SK-N-SH (cell line): ENCODE measurements around the gene THADA. TPM values are rescaled to one million over a fixed set of nuclear protein-coding genes. Genes with fewer than 3 reads are reported as not detected.

Experiments
- EZH2phosphoT487 ChIP-seq: fragments of 200-600 bp; sonication (generic); IDR thresholded peaks from 2 replicates; pipeline ENCODE4 v1.6.1; 2017; ENCODE audit warnings: low read depth, mixed run types, mild to moderate bottlenecking, antibody characterized with exemption, moderate library complexity, borderline replicate concordance
- FOSL2 ChIP-seq: IDR thresholded peaks from 2 replicates; pipeline ENCODE4 v1.4.0; 2012; ENCODE audit warnings: low read depth, mild to moderate bottlenecking, moderate library complexity, borderline replicate concordance
- FOXJ3 ChIP-seq: sonication (generic); formaldehyde crosslinking; IDR thresholded peaks from 2 replicates; pipeline ENCODE4 v1.5.1; 2020; ENCODE audit warnings: mild to moderate bottlenecking, missing genetic modification reagents
- FOXM1 ChIP-seq: IDR thresholded peaks from 2 replicates; pipeline ENCODE4 v1.4.0; 2012; ENCODE audit warnings: low read depth, mild to moderate bottlenecking
- MEF2A ChIP-seq: IDR thresholded peaks from 2 replicates; pipeline ENCODE4 v1.4.0; 2012; ENCODE audit warnings: low read depth, borderline replicate concordance
- NFIC ChIP-seq: IDR thresholded peaks from 2 replicates; pipeline ENCODE4 v1.4.0; 2012; ENCODE audit warnings: borderline replicate concordance
- NRF1 ChIP-seq: IDR thresholded peaks from 2 replicates; pipeline ENCODE4 v1.6.1; 2012; ENCODE audit warnings: low read depth, mild to moderate bottlenecking, low read length
- POLR2AphosphoS5 ChIP-seq: IDR thresholded peaks from 2 replicates; pipeline ENCODE4 v1.6.1; 2012; ENCODE audit warnings: low read depth, low read length
- RAD21 ChIP-seq: IDR thresholded peaks from 2 replicates; pipeline ENCODE4 v1.6.1; 2012; ENCODE audit warnings: mild to moderate bottlenecking, low read length
- RCOR1 ChIP-seq: fragments of 150-350 bp; IDR thresholded peaks from 2 replicates; pipeline ENCODE4 v1.6.1; 2017; ENCODE audit warnings: antibody characterized with exemption, low read length
- TAF1 ChIP-seq: IDR thresholded peaks from 2 replicates; pipeline ENCODE4 v1.6.1; 2012; ENCODE audit warnings: low read depth, mild to moderate bottlenecking, low read length, moderate library complexity, borderline replicate concordance
- TCF12 ChIP-seq: IDR thresholded peaks from 2 replicates; pipeline ENCODE4 v1.4.0; 2012
- YY1 ChIP-seq: IDR thresholded peaks from 2 replicates; pipeline ENCODE4 v1.4.0; 2012; ENCODE audit warnings: low read depth, mild to moderate bottlenecking
- polyA plus RNA-seq, 3 experiments: library from polyadenylated mRNA; depleted of rRNA; stranded (reverse); fragments of >200 nt; gene quantifications; 2 replicates each; pipeline ENCODE4 v1.2.3, GENCODE V29; 2012
- TF ChIP-seq, protein P1 (sequence below): fragments of 150-350 bp; IDR thresholded peaks from 2 replicates; pipeline ENCODE4 v1.6.1; 2016; ENCODE audit warnings: mild to moderate bottlenecking, low read depth, low read length
- TF ChIP-seq, protein P2 (sequence below): IDR thresholded peaks from 2 replicates; pipeline ENCODE4 v1.6.1; 2012; ENCODE audit warnings: mild to moderate bottlenecking, low read depth, low read length, moderate library complexity
- TF ChIP-seq, protein P3 (sequence below): IDR thresholded peaks from 2 replicates; pipeline ENCODE4; 2012

Gene THADA
- polyA plus RNA-seq, 1 of the 3 experiments (the other 2 are of a cell fraction): 25.6 TPM

GRCh38 chr2:43438858-43439655, 156.8 kb downstream of the THADA start (continued):
- TF ChIP-seq EZH2phosphoT487 (no peak), POLR2AphosphoS5 (peak; percentile 41; the same call in 1 of the 2 replicates), MEF2A (no peak), RAD21 (no peak), TCF12 (peak; percentile 84), FOXJ3 (CRISPR knock-in tag) (no peak), RCOR1 (no peak), YY1 (no peak; the same call in 1 of the 2 replicates), TAF1 (no peak), FOSL2 (peak; percentile 75; the same call in 1 of the 2 replicates), FOXM1 (no peak), NRF1 (no peak), NFIC (peak; percentile 48; the same call in 1 of the 2 replicates)
- TF ChIP-seq, protein P1, sequence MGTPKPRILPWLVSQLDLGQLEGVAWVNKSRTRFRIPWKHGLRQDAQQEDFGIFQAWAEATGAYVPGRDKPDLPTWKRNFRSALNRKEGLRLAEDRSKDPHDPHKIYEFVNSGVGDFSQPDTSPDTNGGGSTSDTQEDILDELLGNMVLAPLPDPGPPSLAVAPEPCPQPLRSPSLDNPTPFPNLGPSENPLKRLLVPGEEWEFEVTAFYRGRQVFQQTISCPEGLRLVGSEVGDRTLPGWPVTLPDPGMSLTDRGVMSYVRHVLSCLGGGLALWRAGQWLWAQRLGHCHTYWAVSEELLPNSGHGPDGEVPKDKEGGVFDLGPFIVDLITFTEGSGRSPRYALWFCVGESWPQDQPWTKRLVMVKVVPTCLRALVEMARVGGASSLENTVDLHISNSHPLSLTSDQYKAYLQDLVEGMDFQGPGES: no peak
- TF ChIP-seq, protein P2, sequence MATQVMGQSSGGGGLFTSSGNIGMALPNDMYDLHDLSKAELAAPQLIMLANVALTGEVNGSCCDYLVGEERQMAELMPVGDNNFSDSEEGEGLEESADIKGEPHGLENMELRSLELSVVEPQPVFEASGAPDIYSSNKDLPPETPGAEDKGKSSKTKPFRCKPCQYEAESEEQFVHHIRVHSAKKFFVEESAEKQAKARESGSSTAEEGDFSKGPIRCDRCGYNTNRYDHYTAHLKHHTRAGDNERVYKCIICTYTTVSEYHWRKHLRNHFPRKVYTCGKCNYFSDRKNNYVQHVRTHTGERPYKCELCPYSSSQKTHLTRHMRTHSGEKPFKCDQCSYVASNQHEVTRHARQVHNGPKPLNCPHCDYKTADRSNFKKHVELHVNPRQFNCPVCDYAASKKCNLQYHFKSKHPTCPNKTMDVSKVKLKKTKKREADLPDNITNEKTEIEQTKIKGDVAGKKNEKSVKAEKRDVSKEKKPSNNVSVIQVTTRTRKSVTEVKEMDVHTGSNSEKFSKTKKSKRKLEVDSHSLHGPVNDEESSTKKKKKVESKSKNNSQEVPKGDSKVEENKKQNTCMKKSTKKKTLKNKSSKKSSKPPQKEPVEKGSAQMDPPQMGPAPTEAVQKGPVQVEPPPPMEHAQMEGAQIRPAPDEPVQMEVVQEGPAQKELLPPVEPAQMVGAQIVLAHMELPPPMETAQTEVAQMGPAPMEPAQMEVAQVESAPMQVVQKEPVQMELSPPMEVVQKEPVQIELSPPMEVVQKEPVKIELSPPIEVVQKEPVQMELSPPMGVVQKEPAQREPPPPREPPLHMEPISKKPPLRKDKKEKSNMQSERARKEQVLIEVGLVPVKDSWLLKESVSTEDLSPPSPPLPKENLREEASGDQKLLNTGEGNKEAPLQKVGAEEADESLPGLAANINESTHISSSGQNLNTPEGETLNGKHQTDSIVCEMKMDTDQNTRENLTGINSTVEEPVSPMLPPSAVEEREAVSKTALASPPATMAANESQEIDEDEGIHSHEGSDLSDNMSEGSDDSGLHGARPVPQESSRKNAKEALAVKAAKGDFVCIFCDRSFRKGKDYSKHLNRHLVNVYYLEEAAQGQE: no peak
- TF ChIP-seq, protein P3, sequence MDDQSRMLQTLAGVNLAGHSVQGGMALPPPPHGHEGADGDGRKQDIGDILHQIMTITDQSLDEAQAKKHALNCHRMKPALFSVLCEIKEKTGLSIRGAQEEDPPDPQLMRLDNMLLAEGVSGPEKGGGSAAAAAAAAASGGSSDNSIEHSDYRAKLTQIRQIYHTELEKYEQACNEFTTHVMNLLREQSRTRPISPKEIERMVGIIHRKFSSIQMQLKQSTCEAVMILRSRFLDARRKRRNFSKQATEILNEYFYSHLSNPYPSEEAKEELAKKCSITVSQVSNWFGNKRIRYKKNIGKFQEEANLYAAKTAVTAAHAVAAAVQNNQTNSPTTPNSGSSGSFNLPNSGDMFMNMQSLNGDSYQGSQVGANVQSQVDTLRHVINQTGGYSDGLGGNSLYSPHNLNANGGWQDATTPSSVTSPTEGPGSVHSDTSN: peak; percentile 93
- TF ChIP-seq, all 33 proteins: peak for 9
